ENCODE measurements around the gene CUX1. TPM values are rescaled to one million over a fixed set of nuclear protein-coding genes. Genes with fewer than 3 reads are reported as not detected.

Gene CUX1
- total RNA-seq, 4 donors from 2014 or later, result 40.8 to 62.1 (median 43.8) TPM

- H3K4me3 ChIP-seq (ENCODE audit: low read depth, poor library complexity, severe bottlenecking), result no peak overlapping the region
- TF ChIP-seq POLR2A (IDR thresholded peaks at IDR 0.05) (no peak), CTCF (IDR thresholded peaks at IDR 0.05) (no peak)
- DNase-seq (ENCODE audit: low spot score in 2 of 2), result no peak
- intact Hi-C loops (cut with DNase I; ENCODE audit: low total_unique reads), result no loop called here
- 55% methylated on average over 6 of the region's 6 CpGs for WGBS, 2 donors
Measured at GRCh38 chr7:101998906-101999240, 181.4 kb downstream of the CUX1 start.

- 95% methylated on average over 9 of the region's 9 CpGs for WGBS, 2 donors
- TF ChIP-seq CTCF (IDR thresholded peaks at IDR 0.05), result no peak
- TF ChIP-seq POLR2A (IDR thresholded peaks at IDR 0.05), result no peak
- H3K4me3 ChIP-seq (ENCODE audit: low read depth, poor library complexity, severe bottlenecking), result no peak overlapping the region
- no peak for DNase-seq (ENCODE audit: low spot score in 2 of 2)
- intact Hi-C loops (cut with DNase I; ENCODE audit: low total_unique reads), result no loop called here
Measured at GRCh38 chr7:101999393-101999792, 182.0 kb downstream of the CUX1 start.

- no peak for DNase-seq (ENCODE audit: low spot score in 2 of 2)
- H3K4me3 ChIP-seq (ENCODE audit: low read depth, poor library complexity, severe bottlenecking), result no peak overlapping the region
- intact Hi-C loops (cut with DNase I; ENCODE audit: low total_unique reads), result no loop called here
- 74 to 81% methylated on average over 9 of the region's 9 CpGs for WGBS, 2 donors
- no peak for TF ChIP-seq POLR2A (IDR thresholded peaks at IDR 0.05)
Measured at GRCh38 chr7:102000123-102000522, 182.7 kb downstream of the CUX1 start.

- no peak for DNase-seq (ENCODE audit: low spot score in 2 of 2)
- no peak overlapping the region for H3K4me3 ChIP-seq (ENCODE audit: low read depth, poor library complexity, severe bottlenecking)
- TF ChIP-seq POLR2A (IDR thresholded peaks at IDR 0.05) (no peak), CTCF (IDR thresholded peaks at IDR 0.05) (no peak)
- 62 to 68% methylated on average over 4 of the region's 4 CpGs for WGBS, 2 donors
- intact Hi-C loops (cut with DNase I; ENCODE audit: low total_unique reads), result no loop called here
Measured at GRCh38 chr7:102004229-102004628, 186.8 kb downstream of the CUX1 start.

- DNase-seq (ENCODE audit: low spot score in 2 of 2), result no peak
- TF ChIP-seq CTCF (IDR thresholded peaks at IDR 0.05) (no peak), POLR2A (IDR thresholded peaks at IDR 0.05) (no peak)
- intact Hi-C loops (cut with DNase I; ENCODE audit: low total_unique reads), result no loop called here
- no peak overlapping the region for H3K4me3 ChIP-seq (ENCODE audit: low read depth, poor library complexity, severe bottlenecking)
- WGBS, 2 donors, result 91 to 92% methylated on average over 7 of the region's 7 CpGs
Measured at GRCh38 chr7:102004848-102005247, 187.4 kb downstream of the CUX1 start.

- TF ChIP-seq POLR2A (IDR thresholded peaks at IDR 0.05), result no peak
- no peak for TF ChIP-seq CTCF (IDR thresholded peaks at IDR 0.05)
- H3K4me3 ChIP-seq (ENCODE audit: low read depth, poor library complexity, severe bottlenecking), result no peak overlapping the region
- DNase-seq (ENCODE audit: low spot score in 2 of 2), result no peak
- 94 to 96% methylated on average over 23 of the region's 23 CpGs for WGBS, 2 donors
- intact Hi-C loops (cut with DNase I; ENCODE audit: low total_unique reads), result no loop called here
Measured at GRCh38 chr7:102005933-102006480, 188.6 kb downstream of the CUX1 start.

All from lower leg skin (tissue), 4 donors.